Measurements from ENCODE around the gene COL27A1. TPM values are rescaled to one million over a fixed set of nuclear protein-coding genes. Genes with fewer than 3 reads are reported as not detected.

COL27A1 gene
- polyA plus RNA-seq, 1 of the 3 experiments (the other 2 are of a cell fraction), result 8.7 TPM

DNA sequence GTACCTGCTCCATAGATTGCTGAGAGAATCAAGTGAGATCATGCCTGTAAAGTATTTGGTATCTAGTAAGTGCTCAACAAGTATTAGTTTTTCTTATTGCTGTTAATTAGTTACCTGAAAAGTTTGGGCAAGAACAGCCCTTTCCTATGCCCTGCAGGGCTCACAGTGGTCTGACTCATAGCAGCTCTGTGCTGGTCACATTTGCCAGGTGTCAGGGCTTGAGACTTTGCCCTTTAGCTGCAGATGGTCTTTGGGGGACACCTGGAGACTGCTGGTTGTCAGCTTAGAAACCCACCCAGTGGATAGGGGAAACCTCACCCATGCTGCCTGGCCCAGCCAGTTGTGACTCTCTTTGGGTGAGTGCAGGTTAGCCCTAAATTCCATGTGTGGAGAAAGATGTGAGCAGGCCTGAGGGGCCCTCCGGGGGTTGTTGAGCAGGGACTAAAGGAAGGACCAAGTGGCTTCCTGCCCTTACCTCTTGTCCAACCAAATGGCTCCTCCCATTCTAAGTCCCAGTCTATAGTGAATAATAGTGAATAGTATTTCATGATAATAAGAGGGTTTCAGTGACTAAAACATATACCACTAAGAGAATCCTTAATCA is 9.0 kb downstream of the COL27A1 start:
- no peaks in the 10 kb centered on the region for H3K9me2 ChIP-seq
- H3F3A ChIP-seq (replicated peaks; ENCODE audit: insufficient read depth), result peaks cover under 1% of the 10 kb centered on the region
- H3K4me1 ChIP-seq (ENCODE audit: control insufficient read depth in 1 of 2, insufficient read depth in 2 of 2, low read depth in 1 of 2, low read length in 1 of 2), result peaks cover 2 to 3% of the 10 kb centered on the region in 2 experiments; a peak in 2 of 4 replicates
- no peak overlapping the region for H3K9ac ChIP-seq
- H3K36me3 ChIP-seq (replicated peaks in 1 of 2; ENCODE audit: control insufficient read depth in 1 of 2, insufficient read depth in 2 of 2, low read length in 1 of 2), result no peaks in the 10 kb centered on the region
- H3K4me2 ChIP-seq, result no peak overlapping the region
- DNase-seq, result no peak
- WGBS (ENCODE audit: low lambda C conversion rate), result 90% methylated on average over 1 of the region's 1 CpG
- TF ChIP-seq RFX5 (IDR thresholded peaks at IDR 0.05; ENCODE audit: low read length), result no peak
- TF ChIP-seq, protein P1, sequence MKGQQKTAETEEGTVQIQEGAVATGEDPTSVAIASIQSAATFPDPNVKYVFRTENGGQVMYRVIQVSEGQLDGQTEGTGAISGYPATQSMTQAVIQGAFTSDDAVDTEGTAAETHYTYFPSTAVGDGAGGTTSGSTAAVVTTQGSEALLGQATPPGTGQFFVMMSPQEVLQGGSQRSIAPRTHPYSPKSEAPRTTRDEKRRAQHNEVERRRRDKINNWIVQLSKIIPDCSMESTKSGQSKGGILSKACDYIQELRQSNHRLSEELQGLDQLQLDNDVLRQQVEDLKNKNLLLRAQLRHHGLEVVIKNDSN (IDR thresholded peaks at IDR 0.05; ENCODE audit: borderline replicate concordance, low read depth), result no peak
- TF ChIP-seq FOXJ3 (CRISPR knock-in tag; IDR thresholded peaks at IDR 0.05), result no peak
- no peak for TF ChIP-seq TEAD4 (IDR thresholded peaks at IDR 0.05; ENCODE audit: borderline replicate concordance, insufficient read depth)
- no peak for TF ChIP-seq RXRA (IDR thresholded peaks at IDR 0.05; ENCODE audit: borderline replicate concordance, low read depth)
- TF ChIP-seq ELF1 (IDR thresholded peaks at IDR 0.05), result no peak
- TF ChIP-seq, protein P2, sequence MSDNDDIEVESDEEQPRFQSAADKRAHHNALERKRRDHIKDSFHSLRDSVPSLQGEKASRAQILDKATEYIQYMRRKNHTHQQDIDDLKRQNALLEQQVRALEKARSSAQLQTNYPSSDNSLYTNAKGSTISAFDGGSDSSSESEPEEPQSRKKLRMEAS (IDR thresholded peaks at IDR 0.05; ENCODE audit: low read depth), result no peak
- no peak for TF ChIP-seq FOSL2 (IDR thresholded peaks at IDR 0.05; ENCODE audit: borderline replicate concordance, low read depth)
- TF ChIP-seq, protein P3, sequence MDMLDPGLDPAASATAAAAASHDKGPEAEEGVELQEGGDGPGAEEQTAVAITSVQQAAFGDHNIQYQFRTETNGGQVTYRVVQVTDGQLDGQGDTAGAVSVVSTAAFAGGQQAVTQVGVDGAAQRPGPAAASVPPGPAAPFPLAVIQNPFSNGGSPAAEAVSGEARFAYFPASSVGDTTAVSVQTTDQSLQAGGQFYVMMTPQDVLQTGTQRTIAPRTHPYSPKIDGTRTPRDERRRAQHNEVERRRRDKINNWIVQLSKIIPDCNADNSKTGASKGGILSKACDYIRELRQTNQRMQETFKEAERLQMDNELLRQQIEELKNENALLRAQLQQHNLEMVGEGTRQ (IDR thresholded peaks at IDR 0.05; ENCODE audit: borderline replicate concordance, low read depth, low read length), result no peak
- no peak for TF ChIP-seq CHD2 (IDR thresholded peaks at IDR 0.05; ENCODE audit: low read length, partially characterized antibody)
- no peak for TF ChIP-seq GATA2 (CRISPR knock-in tag; IDR thresholded peaks at IDR 0.05)
- TF ChIP-seq TAF1 (IDR thresholded peaks at IDR 0.05; ENCODE audit: borderline replicate concordance, low read depth, low read length), result no peak
- no peak for TF ChIP-seq EZH2phosphoT487 (IDR thresholded peaks at IDR 0.05; ENCODE audit: borderline replicate concordance, low read depth)
- TF ChIP-seq, protein P4, sequence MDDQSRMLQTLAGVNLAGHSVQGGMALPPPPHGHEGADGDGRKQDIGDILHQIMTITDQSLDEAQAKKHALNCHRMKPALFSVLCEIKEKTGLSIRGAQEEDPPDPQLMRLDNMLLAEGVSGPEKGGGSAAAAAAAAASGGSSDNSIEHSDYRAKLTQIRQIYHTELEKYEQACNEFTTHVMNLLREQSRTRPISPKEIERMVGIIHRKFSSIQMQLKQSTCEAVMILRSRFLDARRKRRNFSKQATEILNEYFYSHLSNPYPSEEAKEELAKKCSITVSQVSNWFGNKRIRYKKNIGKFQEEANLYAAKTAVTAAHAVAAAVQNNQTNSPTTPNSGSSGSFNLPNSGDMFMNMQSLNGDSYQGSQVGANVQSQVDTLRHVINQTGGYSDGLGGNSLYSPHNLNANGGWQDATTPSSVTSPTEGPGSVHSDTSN (IDR thresholded peaks at IDR 0.05), result no peak
- no peak for TF ChIP-seq SMC3 (IDR thresholded peaks at IDR 0.05; ENCODE audit: low read depth, low read length)
- TF ChIP-seq JUND (IDR thresholded peaks at IDR 0.05), result no peak
- TF ChIP-seq, protein P5, sequence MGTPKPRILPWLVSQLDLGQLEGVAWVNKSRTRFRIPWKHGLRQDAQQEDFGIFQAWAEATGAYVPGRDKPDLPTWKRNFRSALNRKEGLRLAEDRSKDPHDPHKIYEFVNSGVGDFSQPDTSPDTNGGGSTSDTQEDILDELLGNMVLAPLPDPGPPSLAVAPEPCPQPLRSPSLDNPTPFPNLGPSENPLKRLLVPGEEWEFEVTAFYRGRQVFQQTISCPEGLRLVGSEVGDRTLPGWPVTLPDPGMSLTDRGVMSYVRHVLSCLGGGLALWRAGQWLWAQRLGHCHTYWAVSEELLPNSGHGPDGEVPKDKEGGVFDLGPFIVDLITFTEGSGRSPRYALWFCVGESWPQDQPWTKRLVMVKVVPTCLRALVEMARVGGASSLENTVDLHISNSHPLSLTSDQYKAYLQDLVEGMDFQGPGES (IDR thresholded peaks at IDR 0.05; ENCODE audit: low read depth, low read length), result no peak
- TF ChIP-seq FOXM1 (IDR thresholded peaks at IDR 0.05; ENCODE audit: low read depth), result no peak
- H3K27ac ChIP-seq (ENCODE audit: low read depth in 2 of 2, low read length in 1 of 2), result no peak overlapping the region
- ChIA-PET POLR2A (interaction anchor here (0.9 kb wide), 1 partner anchor 69 kb away, joined by 4 read pairs; no protein-coding TSS in a partner anchor), CTCF (interaction anchor here (0.7 to 13.9 kb wide), 8 partner anchors 9 to 127 kb away, joined by 3 to 186 read pairs (median 5); partner anchors contain the start of gene COL27A1)
- H3K4me3 ChIP-seq (ENCODE audit: low read depth in 2 of 2, low read length in 1 of 2), result no peak overlapping the region
- H3K27me3 ChIP-seq (ENCODE audit: insufficient read depth), result no peaks in the 10 kb centered on the region
- H3K9me3 ChIP-seq, result no peaks in the 10 kb centered on the region
- H3K79me2 ChIP-seq (ENCODE audit: insufficient read depth), result peaks cover 18% of the 10 kb centered on the region
- 0 out of 2 replicates have a peak, but pooled peaks cover 5% of the 10 kb centered on the region for H4K20me1 ChIP-seq (ENCODE audit: insufficient read depth)
- H2AFZ ChIP-seq (ENCODE audit: low read depth), result no peak overlapping the region
